Endothelial cell of umbilical vein (primary cell): ENCODE measurements around the gene ACTG1. TPM values are rescaled to one million over a fixed set of nuclear protein-coding genes. Genes with fewer than 3 reads are reported as not detected.

ENCODE experiments used
- BruUV-seq: library from RNA; stranded (reverse); fragments of 400-500 nt; replicated peaks from 2 replicates; lab custom pipeline; 2021; lab: Mats Ljungman, UMichigan
- CTCF ChIA-PET: fragments of 300-600, 350-600 bp; sonication (Branson Sonifier 250); formaldehyde crosslinking; loops from one replicate; lab custom pipeline; 2021; ENCODE audit warnings: antibody characterized with exemption, inconsistent platforms; lab: Charles Lee
- POLR2A ChIA-PET: fragments of 300-600, 350-600 bp; sonication (Branson Sonifier 250); formaldehyde crosslinking; loops from one replicate; lab custom pipeline; 2021; ENCODE audit warnings: antibody characterized with exemption, inconsistent platforms; lab: Charles Lee
- DNase-seq: peaks from one replicate; pipeline ENCODE4 v3.0.0-alpha.2; 2011; ENCODE audit warnings: low read depth, low spot score
- FAIRE-seq: peaks from 2 replicates; lab custom pipeline; 2011; peaks lifted over from hg19 to GRCh38; lab: Jason Lieb, UNC
- H2AFZ ChIP-seq: 2 replicates; pipeline ENCODE4 v1.6.0; 2012; ENCODE audit warnings: low read depth, low read length, control low read depth, inconsistent platforms
- H3K27ac ChIP-seq: 2 replicates; pipeline ENCODE4 v1.5.1; 2011; ENCODE audit warnings: low read depth, mild to moderate bottlenecking, control low read depth, low read length, moderate library complexity; ENCODE audit not compliant: insufficient read depth
- H3K27me3 ChIP-seq, 2 experiments: 2 replicates each; pipeline versions ENCODE4 v1.6.0 to v1.6.1; 2011; ENCODE audit warnings: low read length in 2 of 2, mixed read lengths in 1 of 2; ENCODE audit not compliant: control insufficient read depth in 2 of 2, insufficient read depth in 2 of 2
- H3K36me3 ChIP-seq, 2 experiments: 2 replicates in 1 of 2; 3 replicates in 1 of 2; pipeline ENCODE4 v1.5.1; 2011; ENCODE audit warnings: low read length in 2 of 2, mild to moderate bottlenecking in 1 of 2, moderate library complexity in 1 of 2; ENCODE audit not compliant: control insufficient read depth in 2 of 2, insufficient read depth in 2 of 2; ENCODE audit errors: extremely low read depth in 1 of 2
- H3K4me1 ChIP-seq: 3 replicates; pipeline ENCODE4 v1.5.1; 2011; ENCODE audit warnings: mild to moderate bottlenecking, low read length; ENCODE audit not compliant: control insufficient read depth, insufficient read depth; ENCODE audit errors: extremely low read depth
- H3K4me2 ChIP-seq: 2 replicates; pipeline ENCODE4 v1.6.1; 2011; ENCODE audit warnings: low read length, control low read depth, mixed read lengths; ENCODE audit not compliant: insufficient read depth
- H3K4me3 ChIP-seq, 3 experiments: fragments of 200-600 bp in 1 of 3; sonication (generic), shearing (Covaris generic) in 1 of 3; replicated peaks in 1 of 3; 2 replicates each; pipeline ENCODE4 v1.5.1; 2011 to 2016; ENCODE audit warnings: control low read depth in 3 of 3, low read length in 3 of 3, mild to moderate bottlenecking in 2 of 3, inconsistent platforms in 1 of 3, low read depth in 1 of 3, moderate library complexity in 1 of 3; ENCODE audit not compliant: insufficient read depth in 1 of 3
- H3K79me2 ChIP-seq: 2 replicates; pipeline ENCODE4 v1.6.0; 2012; ENCODE audit warnings: low read length, inconsistent platforms; ENCODE audit not compliant: control insufficient read depth, insufficient read depth
- H3K9ac ChIP-seq: replicated peaks from 2 replicates; pipeline ENCODE3; 2011; ENCODE audit warnings: low read length, control low read depth; ENCODE audit not compliant: insufficient read depth; ENCODE audit errors: extremely low read depth
- H3K9me1 ChIP-seq: replicated peaks from 3 replicates; pipeline ENCODE4 v1.6.0; 2011; ENCODE audit warnings: mild to moderate bottlenecking, low read length; ENCODE audit not compliant: control insufficient read depth, insufficient read depth; ENCODE audit errors: extremely low read depth
- H3K9me3 ChIP-seq: replicated peaks from 2 replicates; pipeline ENCODE4 v1.5.1; 2012; ENCODE audit warnings: low read length, inconsistent platforms; ENCODE audit not compliant: control insufficient read depth, insufficient read depth
- H4K20me1 ChIP-seq: replicated peaks from 2 replicates; pipeline ENCODE3; 2011; ENCODE audit warnings: mild to moderate bottlenecking, low read length; ENCODE audit not compliant: control insufficient read depth, insufficient read depth; ENCODE audit errors: extremely low read depth
- CTCF ChIP-seq, 2 donors: IDR thresholded peaks; 1 replicate in 1 of 2; 2 replicates in 1 of 2; pipeline ENCODE4 v1.5.1; 2011; ENCODE audit warnings: low read length in 2 of 2, mild to moderate bottlenecking in 2 of 2, moderate library complexity in 2 of 2, control low read depth in 1 of 2, inconsistent platforms in 1 of 2, low read depth in 1 of 2; ENCODE audit not compliant: insufficient read depth in 1 of 2; ENCODE audit errors: extremely low read depth in 1 of 2
- FOS ChIP-seq: IDR thresholded peaks from 2 replicates; pipeline ENCODE4 v1.6.1; 2011; ENCODE audit warnings: mild to moderate bottlenecking, low read length, moderate library complexity, borderline replicate concordance; ENCODE audit not compliant: insufficient read depth
- JUN ChIP-seq: IDR thresholded peaks from 2 replicates; pipeline ENCODE4 v1.6.1; 2011; ENCODE audit warnings: borderline replicate concordance, low read depth; ENCODE audit not compliant: insufficient read length, insufficient read depth
- POLR2AphosphoS5 ChIP-seq: IDR thresholded peaks from 2 replicates; pipeline ENCODE4 v1.6.1; 2012; ENCODE audit warnings: low read depth, mild to moderate bottlenecking, control low read depth, low read length, moderate library complexity; ENCODE audit not compliant: insufficient read depth
- dilution Hi-C: fragments of 300-500 bp; cut with MboI; formaldehyde crosslinking; loops from one replicate; pipeline ENCODE4 v1.15.0; 2019; ENCODE audit warnings: low sequenced_read_pairs; ENCODE audit not compliant: extremely low pct_ligation_motif_present
- intact Hi-C: fragments of 100-400 bp; cut with micrococcal nuclease; formaldehyde crosslinking; loops from one replicate; pipeline ENCODE4 v1.10.0; 2022
- polyA plus RNA-seq, 4 experiments: library from polyadenylated mRNA; depleted of rRNA in 3 of 4; stranded (reverse) in 3 of 4; unstranded in 1 of 4; fragments of >200 nt; gene quantifications; 2 replicates each; pipeline versions ENCODE4 v1.2.1 to v1.2.3, GENCODE V29; 2011 to 2012; ENCODE audit warnings: missing spikeins in 1 of 4
- total RNA-seq: library from RNA; stranded (reverse); gene quantifications from 2 replicates; pipeline ENCODE4 v1.2.3, GENCODE V29; 2021
- TF ChIP-seq, protein P1 (sequence below): IDR thresholded peaks from 2 replicates; pipeline ENCODE4 v1.6.1; 2011; ENCODE audit not compliant: insufficient read depth, insufficient read length

ACTG1 gene
- total and polyA plus RNA-seq, 2 donors (not counting 3 experiments of a cell fraction or from before 2014, with no cell fraction given): 6,127 to 10,663 TPM

GRCh38 chr17:81470944-81471817, 41.4 kb downstream of the ACTG1 start:
- CTCF ChIA-PET: interaction anchor here (1.0 kb wide), 1 partner anchor 14 kb away, joined by 3 read pairs; no protein-coding TSS in a partner anchor
- intact Hi-C loops: no loop called here
- Histone ChIP-seq H3K79me2 (no peaks in the 10 kb centered on the region), H3K4me3 (no peak overlapping the region), H3K4me2 (no peak overlapping the region), H3K27me3 (no peaks in the 10 kb centered on the region), H3K9ac (no peak overlapping the region), H4K20me1 (no peaks in the 10 kb centered on the region), H3K9me3 (no peaks in the 10 kb centered on the region), H3K36me3 (no peaks in the 10 kb centered on the region), H3K27ac (no peak overlapping the region), H3K9me1 (no peaks in the 10 kb centered on the region), H3K4me1 (no peaks in the 10 kb centered on the region), H2AFZ (no peak overlapping the region)
- dilution Hi-C loops: no loop called here
- FAIRE-seq (no peak), DNase-seq (no peak)
- TF ChIP-seq JUN: no peak
- TF ChIP-seq POLR2AphosphoS5: no peak
- TF ChIP-seq FOS: no peak
- POLR2A ChIA-PET: no interaction called here
- no TSS peak for BruUV-seq

GRCh38 chr17:81470270-81470943, 42.2 kb downstream of the ACTG1 start:
- CTCF ChIA-PET: interaction anchor here (1.4 kb wide), 1 partner anchor 14 kb away, joined by 3 read pairs; no protein-coding TSS in a partner anchor
- Histone ChIP-seq H3K9ac (no peak overlapping the region), H2AFZ (no peak overlapping the region), H3K9me3 (no peaks in the 10 kb centered on the region), H3K9me1 (no peaks in the 10 kb centered on the region), H3K4me3 (no peak overlapping the region), H3K27me3 (no peaks in the 10 kb centered on the region), H3K36me3 (no peaks in the 10 kb centered on the region), H3K79me2 (no peaks in the 10 kb centered on the region), H3K27ac (no peak overlapping the region), H3K4me1 (no peaks in the 10 kb centered on the region), H3K4me2 (no peak overlapping the region), H4K20me1 (no peaks in the 10 kb centered on the region)
- FAIRE-seq (no peak), DNase-seq (no peak)
- intact Hi-C loops: no loop called here
- dilution Hi-C loops: no loop called here
- POLR2A ChIA-PET: no interaction called here
- no TSS peak for BruUV-seq
- TF ChIP-seq CTCF (IDR thresholded peaks at IDR 0.05; ENCODE audit: extremely low read depth in 1 of 2, insufficient read depth in 1 of 2, low read depth in 1 of 2, low read length in 2 of 2): no peak
- TF ChIP-seq, protein P1, sequence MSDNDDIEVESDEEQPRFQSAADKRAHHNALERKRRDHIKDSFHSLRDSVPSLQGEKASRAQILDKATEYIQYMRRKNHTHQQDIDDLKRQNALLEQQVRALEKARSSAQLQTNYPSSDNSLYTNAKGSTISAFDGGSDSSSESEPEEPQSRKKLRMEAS: no peak
